Measurements from ENCODE around the gene PPARG.
"Not testable (repeated sequence)": the region's sequence is repeated elsewhere in the genome, so short reads cannot be mapped to it uniquely, and the experiment has no call there.

Gene PPARG

GRCh38 chr3:12476238-12476897 lies 187.5 kb downstream of the PPARG start:
- in situ Hi-C loops (cut with MboI; ENCODE audit: low sequenced_read_pairs), result no loop called here

- in situ Hi-C loops (cut with MboI; ENCODE audit: low sequenced_read_pairs), result no loop called here
Observed at GRCh38 chr3:12477256-12477655, 188.4 kb downstream of the PPARG start.

GRCh38 chr3:12478326-12478725 lies 189.5 kb downstream of the PPARG start:
- in situ Hi-C loops (cut with MboI; ENCODE audit: low sequenced_read_pairs), result no loop called here

GRCh38 chr3:12479198-12479597 lies 190.3 kb downstream of the PPARG start:
- in situ Hi-C loops (cut with MboI; ENCODE audit: low sequenced_read_pairs), result not testable (repeated sequence)

- in situ Hi-C loops (cut with MboI; ENCODE audit: low sequenced_read_pairs), result no loop called here
Observed at GRCh38 chr3:12479919-12480427, 191.1 kb downstream of the PPARG start.

- in situ Hi-C loops (cut with MboI; ENCODE audit: low sequenced_read_pairs), result no loop called here
Observed at GRCh38 chr3:12483410-12483809, 194.5 kb downstream of the PPARG start.

- in situ Hi-C loops (cut with MboI; ENCODE audit: low sequenced_read_pairs), result no loop called here
Observed at GRCh38 chr3:12483872-12484197, 195.0 kb downstream of the PPARG start.

Data from hTERT RPE-1 (cell line).